ENCODE results near the gene ANXA2R.
"Not testable (repeated sequence)": the region's sequence is repeated elsewhere in the genome, so short reads cannot be mapped to it uniquely, and the experiment has no call there.

ANXA2R gene

GRCh38 chr5:43060020-43060419 is 19.9 kb upstream of the ANXA2R start:
- not testable (repeated sequence) for DNase-seq

GRCh38 chr5:43055098-43055497 is 15.0 kb upstream of the ANXA2R start:
- not testable (repeated sequence) for DNase-seq

GRCh38 chr5:43051684-43052083 is 11.6 kb upstream of the ANXA2R start:
- no peak for DNase-seq

GRCh38 chr5:43050384-43050783 is 10.3 kb upstream of the ANXA2R start:
- no peak for DNase-seq

- DNase-seq, result no peak
Observed at GRCh38 chr5:43049236-43049635, 9.1 kb upstream of the ANXA2R start.

- no peak for DNase-seq
Observed at GRCh38 chr5:43046474-43046873, 6.4 kb upstream of the ANXA2R start.

GRCh38 chr5:43045236-43045635 is 5.1 kb upstream of the ANXA2R start:
- no peak for DNase-seq

GRCh38 chr5:43044181-43044914 is 4.2 kb upstream of the ANXA2R start:
- DNase-seq, result no peak

- no peak for DNase-seq
Observed at GRCh38 chr5:43043400-43043756, 3.3 kb upstream of the ANXA2R start.

GRCh38 chr5:43042626-43043399 is 2.7 kb upstream of the ANXA2R start:
- peak; percentile 87 for DNase-seq

- peak; percentile 92 for DNase-seq
Observed at GRCh38 chr5:43042176-43042625, 2.1 kb upstream of the ANXA2R start.

GRCh38 chr5:43041669-43042175 is 1.6 kb upstream of the ANXA2R start:
- peak; percentile 88 for DNase-seq

GRCh38 chr5:43041110-43041668 is 1.1 kb upstream of the ANXA2R start:
- DNase-seq, result peak; percentile 73

- DNase-seq, result peak; percentile 90
Observed at GRCh38 chr5:43039471-43040286, 440 bp downstream of the ANXA2R start.

GRCh38 chr5:43039152-43039470 is 1.0 kb downstream of the ANXA2R start:
- no peak for DNase-seq

- peak; percentile 72 for DNase-seq
Observed at GRCh38 chr5:43038496-43038989, 1.6 kb downstream of the ANXA2R start.

GRCh38 chr5:43037636-43038495 is 2.3 kb downstream of the ANXA2R start:
- DNase-seq, result peak; percentile 66

GRCh38 chr5:43036856-43037635 is 3.1 kb downstream of the ANXA2R start:
- DNase-seq, result no peak

GRCh38 chr5:43036409-43036808 is 3.7 kb downstream of the ANXA2R start:
- no peak for DNase-seq

GRCh38 chr5:43034591-43034968 is 5.5 kb downstream of the ANXA2R start:
- no peak for DNase-seq

Measured in activated effector memory CD4-positive, alpha-beta T cell treated with anti-CD3 and anti-CD28 coated beads, Interleukin-2, amount 50 U/mL, for 16 hours (primary cell).